WTC11 (cell line): ENCODE data around the gene B4GALNT2. TPM values are rescaled to one million over a fixed set of nuclear protein-coding genes. Genes with fewer than 3 reads are reported as not detected.

Experiments
- ATAC-seq: fragments of 200-7000 bp; cut with Tn5 transposase; 2 replicates; pipeline ENCODE4 v1.10.0; 2021; ENCODE audit warnings: mild to moderate bottlenecking, moderate library complexity
- CTCF ChIA-PET: fragments of 300-600 bp; sonication (Branson Sonifier 250); formaldehyde crosslinking; loops from one replicate; lab custom pipeline; 2021; ENCODE audit warnings: antibody characterized with exemption; lab: Charles Lee
- POLR2A ChIA-PET: fragments of 350-600 bp; sonication (Branson Sonifier 250); formaldehyde crosslinking; loops from one replicate; lab custom pipeline; 2021; ENCODE audit warnings: antibody characterized with exemption; lab: Charles Lee
- DNase-seq: peaks from one replicate; pipeline ENCODE4 v3.0.0; 2021; ENCODE audit warnings: low spot score
- H3K27ac Mint-ChIP-seq: 2 replicates; pipeline ENCODE4 v1.8.0; 2021; ENCODE audit warnings: mixed read lengths
- H3K27me3 Mint-ChIP-seq: 2 replicates; pipeline ENCODE4 v1.8.0; 2021; ENCODE audit warnings: low read depth, mild to moderate bottlenecking, moderate library complexity, mixed read lengths
- H3K36me3 Mint-ChIP-seq: 2 replicates; pipeline ENCODE4 v1.8.0; 2021; ENCODE audit warnings: mixed read lengths
- H3K4me1 Mint-ChIP-seq: 2 replicates; pipeline ENCODE4 v1.8.0; 2022; ENCODE audit warnings: mixed read lengths
- H3K4me3 Mint-ChIP-seq: 2 replicates; pipeline ENCODE4 v1.8.0; 2021; ENCODE audit warnings: mild to moderate bottlenecking, moderate library complexity, mixed read lengths
- H3K9me3 Mint-ChIP-seq: 2 replicates; pipeline ENCODE4 v1.8.0; 2021; ENCODE audit warnings: mixed read lengths
- ATF2 ChIP-seq: sonication (generic); formaldehyde crosslinking; IDR thresholded peaks from 2 replicates; pipeline ENCODE4 v1.8.1; 2022; ENCODE audit warnings: low read depth, missing genetic modification reagents, borderline replicate concordance
- CDX4 ChIP-seq: fragments of 250-450 bp; sonication (Bioruptor Pico); IDR thresholded peaks from 2 replicates; pipeline ENCODE4 v1.9.0; 2021; ENCODE audit warnings: moderate library complexity, mild to moderate bottlenecking, inconsistent platforms, borderline replicate concordance
- E2F1 ChIP-seq: sonication (generic); formaldehyde crosslinking; IDR thresholded peaks from 2 replicates; pipeline ENCODE4 v1.8.0; 2022; ENCODE audit warnings: mild to moderate bottlenecking, missing genetic modification reagents
- FOXJ3 ChIP-seq: sonication (generic); formaldehyde crosslinking; IDR thresholded peaks from 2 replicates; pipeline ENCODE4 v1.9.0; 2021; ENCODE audit warnings: missing genetic modification reagents, mild to moderate bottlenecking, borderline replicate concordance
- FOXK1 ChIP-seq: sonication (generic); formaldehyde crosslinking; IDR thresholded peaks from 2 replicates; pipeline ENCODE4 v1.8.0; 2022; ENCODE audit warnings: mild to moderate bottlenecking, moderate library complexity, missing genetic modification reagents
- FOXP4 ChIP-seq: sonication (generic); formaldehyde crosslinking; IDR thresholded peaks from 2 replicates; pipeline ENCODE4 v1.8.0; 2022; ENCODE audit warnings: mild to moderate bottlenecking, missing genetic modification reagents
- HMGXB4 ChIP-seq: sonication (generic); formaldehyde crosslinking; IDR thresholded peaks from 2 replicates; pipeline ENCODE4 v1.8.1; 2023; ENCODE audit warnings: mild to moderate bottlenecking, moderate library complexity, missing genetic modification reagents
- KAT7 ChIP-seq: sonication (generic); formaldehyde crosslinking; IDR thresholded peaks from 2 replicates; pipeline ENCODE4 v1.8.1; 2023; ENCODE audit warnings: missing genetic modification reagents, mild to moderate bottlenecking, borderline replicate concordance
- MYBL2 ChIP-seq: sonication (generic); formaldehyde crosslinking; IDR thresholded peaks from 2 replicates; pipeline ENCODE4 v1.8.1; 2023; ENCODE audit warnings: mild to moderate bottlenecking, moderate library complexity, missing genetic modification reagents
- NR3C1 ChIP-seq: sonication (generic); formaldehyde crosslinking; conservative IDR thresholded peaks from 2 replicates; pipeline ENCODE4 v1.8.1; 2023; ENCODE audit warnings: low read depth, mild to moderate bottlenecking, missing genetic modification reagents
- PRDM15 ChIP-seq: sonication (generic); formaldehyde crosslinking; IDR thresholded peaks from 2 replicates; pipeline ENCODE4 v1.8.0; 2022; ENCODE audit warnings: missing genetic modification reagents
- SOX15 ChIP-seq: fragments of 250-450 bp; sonication (Bioruptor Pico); IDR thresholded peaks from 2 replicates; pipeline ENCODE4 v1.9.0; 2021; ENCODE audit warnings: mild to moderate bottlenecking
- TCF7 ChIP-seq: sonication (generic); formaldehyde crosslinking; IDR thresholded peaks from 2 replicates; pipeline ENCODE4 v1.8.0; 2022; ENCODE audit warnings: mild to moderate bottlenecking, low read depth, missing genetic modification reagents, moderate library complexity
- TEAD4 ChIP-seq: sonication (generic); formaldehyde crosslinking; IDR thresholded peaks from 2 replicates; pipeline ENCODE4 v1.8.0; 2022; ENCODE audit warnings: mild to moderate bottlenecking, missing genetic modification reagents
- ZNF138 ChIP-seq: sonication (generic); formaldehyde crosslinking; conservative IDR thresholded peaks from 2 replicates; pipeline ENCODE4 v1.8.1; 2022; ENCODE audit warnings: mild to moderate bottlenecking, moderate library complexity, missing genetic modification reagents
- ZNF219 ChIP-seq: sonication (generic); formaldehyde crosslinking; IDR thresholded peaks from 2 replicates; pipeline ENCODE4 v1.8.0; 2023; ENCODE audit warnings: missing genetic modification reagents, mild to moderate bottlenecking, borderline replicate concordance
- ZNF396 ChIP-seq: fragments of 250-450 bp; sonication (Bioruptor Pico); IDR thresholded peaks from 2 replicates; pipeline ENCODE4 v1.8.0; 2021; ENCODE audit warnings: mild to moderate bottlenecking, moderate library complexity, borderline replicate concordance
- ZNF532 ChIP-seq: fragments of 250-450 bp; sonication (Bioruptor Pico); IDR thresholded peaks from 2 replicates; pipeline ENCODE4 v1.9.0; 2021; ENCODE audit warnings: mild to moderate bottlenecking, borderline replicate concordance
- total RNA-seq: library from RNA; stranded (reverse); gene quantifications from 3 replicates; pipeline ENCODE4 v1.2.3, GENCODE V29; 2021
- TF ChIP-seq, protein P1 (sequence below): sonication (generic); formaldehyde crosslinking; IDR thresholded peaks from 2 replicates; pipeline ENCODE4 v1.8.1; 2023; ENCODE audit warnings: mild to moderate bottlenecking, missing genetic modification reagents, moderate library complexity

Gene B4GALNT2
- total RNA-seq, 1 experiment from 2014 or later = 0.04 TPM

- no peak for TF ChIP-seq FOXJ3 (CRISPR knock-in tag)
- no peak for TF ChIP-seq HMGXB4 (CRISPR knock-in tag)
- TF ChIP-seq ZNF219 (CRISPR knock-in tag) = no peak
- no peak for TF ChIP-seq ZNF396 (CRISPR knock-in tag)
- no peak for TF ChIP-seq KAT7 (CRISPR knock-in tag)
- TF ChIP-seq SOX15 = no peak
- no peak for TF ChIP-seq E2F1 (CRISPR knock-in tag)
- no peak for TF ChIP-seq ATF2 (CRISPR knock-in tag)
- no peak for TF ChIP-seq CDX4
- no peak for TF ChIP-seq TCF7 (CRISPR knock-in tag)
These were observed 64.9 kb downstream of the B4GALNT2 start (continued) for GRCh38 chr17:49197346-49197998.

GRCh38 chr17:49198211-49198610 is 65.6 kb downstream of the B4GALNT2 start:
- CTCF ChIA-PET = interaction anchor here (1.1 to 2.0 kb wide), 2 partner anchors 18 to 29 kb away, joined by 5 to 7 read pairs; no protein-coding TSS in a partner anchor
- no peaks in the 10 kb centered on the region for H3K36me3 Mint-ChIP-seq
- no peak for ATAC-seq
- POLR2A ChIA-PET = no interaction called here
- H3K9me3 Mint-ChIP-seq = no peaks in the 10 kb centered on the region
- H3K27me3 Mint-ChIP-seq = peaks cover 4% of the 10 kb centered on the region
- no peak for DNase-seq
- no peak overlapping the region for H3K4me3 Mint-ChIP-seq
- H3K4me1 Mint-ChIP-seq = peaks cover 7% of the 10 kb centered on the region
- no peak overlapping the region for H3K27ac Mint-ChIP-seq
- TF ChIP-seq, protein P1, sequence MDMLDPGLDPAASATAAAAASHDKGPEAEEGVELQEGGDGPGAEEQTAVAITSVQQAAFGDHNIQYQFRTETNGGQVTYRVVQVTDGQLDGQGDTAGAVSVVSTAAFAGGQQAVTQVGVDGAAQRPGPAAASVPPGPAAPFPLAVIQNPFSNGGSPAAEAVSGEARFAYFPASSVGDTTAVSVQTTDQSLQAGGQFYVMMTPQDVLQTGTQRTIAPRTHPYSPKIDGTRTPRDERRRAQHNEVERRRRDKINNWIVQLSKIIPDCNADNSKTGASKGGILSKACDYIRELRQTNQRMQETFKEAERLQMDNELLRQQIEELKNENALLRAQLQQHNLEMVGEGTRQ = no peak
- TF ChIP-seq ZNF532 (CRISPR knock-in tag) = no peak
- no peak for TF ChIP-seq PRDM15 (CRISPR knock-in tag)
- no peak for TF ChIP-seq NR3C1
- TF ChIP-seq TEAD4 (CRISPR knock-in tag) = no peak
- TF ChIP-seq FOXP4 (CRISPR knock-in tag) = no peak
- TF ChIP-seq FOXK1 (CRISPR knock-in tag) = no peak
- no peak for TF ChIP-seq MYBL2
- no peak for TF ChIP-seq ZNF138 (CRISPR knock-in tag)
